EH (cell line): ENCODE measurements around the gene BRINP1.

Experiments used
- DNase-seq: peaks from one replicate; pipeline ENCODE4 v3.0.0-alpha.2; 2015; ENCODE audit warnings: low read depth

The BRINP1 gene

DNA sequence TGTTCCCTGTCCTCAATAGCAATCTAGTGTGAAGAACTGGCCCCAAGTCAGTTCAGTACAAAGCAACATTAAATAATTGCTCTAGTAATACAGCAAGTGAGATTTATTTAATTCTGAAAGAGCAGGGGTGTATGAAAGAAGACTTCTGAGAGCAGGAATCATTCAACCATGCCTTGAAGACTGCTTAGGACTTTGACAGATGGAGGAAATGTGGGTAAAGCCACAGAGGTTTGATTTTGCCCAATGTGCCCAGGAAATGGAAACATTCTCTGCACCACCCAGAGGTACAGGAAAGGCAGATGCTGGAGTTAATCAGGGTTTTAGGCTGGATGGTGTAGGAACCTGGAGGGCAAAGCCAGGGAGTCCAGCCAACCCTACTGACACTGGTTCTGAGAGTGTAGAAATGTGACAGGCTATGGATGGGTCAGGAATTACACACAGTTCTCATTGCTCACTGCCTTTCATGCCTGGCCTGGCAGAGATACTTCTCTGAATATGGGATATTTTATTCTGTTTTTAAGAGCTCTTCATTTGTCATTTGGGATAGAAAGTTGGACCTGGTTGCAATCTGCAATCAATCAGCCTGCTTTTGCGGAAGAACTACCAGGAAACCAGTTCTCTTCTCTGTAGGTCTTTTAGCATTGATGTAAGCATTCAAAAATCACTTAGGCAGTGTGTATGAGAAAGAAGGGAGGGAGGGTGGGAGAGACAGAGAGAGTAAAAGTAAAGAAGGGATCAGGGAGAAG, 88.3 kb downstream of the BRINP1 start:
- no peak for DNase-seq

DNA sequence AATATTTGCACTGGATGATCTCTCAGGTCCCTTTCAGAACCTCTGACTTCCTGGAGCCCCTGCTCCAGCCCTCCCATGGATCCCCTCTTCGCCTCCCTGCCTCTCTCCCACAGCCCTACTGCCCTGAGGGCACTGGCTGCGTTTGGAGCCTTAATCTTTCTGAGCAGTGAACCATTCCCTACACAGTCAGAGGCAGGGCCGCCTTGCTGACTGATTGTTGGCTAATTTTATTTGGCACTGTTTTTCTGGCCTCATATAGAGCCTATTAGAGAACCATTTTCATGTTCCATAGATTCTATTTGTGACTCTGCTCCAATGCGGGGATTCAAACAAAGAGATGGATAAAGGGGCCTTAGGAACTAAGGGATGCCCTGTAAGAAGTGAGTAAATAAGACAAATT, 91.1 kb downstream of the BRINP1 start:
- no peak for DNase-seq

DNA sequence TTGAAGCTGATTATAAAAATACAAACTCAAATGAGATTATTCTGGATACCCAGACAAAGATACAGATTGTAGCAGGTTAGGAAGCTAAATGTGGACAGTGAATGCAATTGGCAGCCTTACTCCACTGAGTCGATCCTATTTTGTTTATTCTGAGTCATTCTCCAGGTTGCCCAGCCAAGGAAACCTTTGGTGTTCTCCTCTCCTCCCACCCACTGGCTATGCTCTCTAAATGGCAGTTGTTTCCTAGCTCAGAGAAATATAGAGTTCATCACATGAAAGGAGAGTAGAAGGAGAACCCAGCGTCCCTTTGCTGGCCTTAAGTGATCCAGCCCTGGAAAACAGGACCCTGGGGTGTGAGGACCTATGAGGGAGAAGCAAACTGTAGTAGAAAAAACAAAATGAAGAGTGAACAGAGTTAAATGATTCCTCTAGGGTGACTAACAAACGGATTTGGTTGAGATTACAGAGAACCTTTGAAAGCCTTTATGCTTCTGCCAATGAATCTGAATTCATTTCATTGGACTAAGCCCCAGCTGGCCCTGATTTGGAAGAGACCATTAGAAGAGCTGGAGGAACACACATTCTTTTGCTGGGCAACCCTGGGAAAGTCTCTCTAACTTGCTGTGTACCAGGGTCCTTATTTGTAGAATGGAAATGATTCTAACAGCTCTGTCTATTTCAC, 95.1 kb downstream of the BRINP1 start:
- DNase-seq = no peak

DNA sequence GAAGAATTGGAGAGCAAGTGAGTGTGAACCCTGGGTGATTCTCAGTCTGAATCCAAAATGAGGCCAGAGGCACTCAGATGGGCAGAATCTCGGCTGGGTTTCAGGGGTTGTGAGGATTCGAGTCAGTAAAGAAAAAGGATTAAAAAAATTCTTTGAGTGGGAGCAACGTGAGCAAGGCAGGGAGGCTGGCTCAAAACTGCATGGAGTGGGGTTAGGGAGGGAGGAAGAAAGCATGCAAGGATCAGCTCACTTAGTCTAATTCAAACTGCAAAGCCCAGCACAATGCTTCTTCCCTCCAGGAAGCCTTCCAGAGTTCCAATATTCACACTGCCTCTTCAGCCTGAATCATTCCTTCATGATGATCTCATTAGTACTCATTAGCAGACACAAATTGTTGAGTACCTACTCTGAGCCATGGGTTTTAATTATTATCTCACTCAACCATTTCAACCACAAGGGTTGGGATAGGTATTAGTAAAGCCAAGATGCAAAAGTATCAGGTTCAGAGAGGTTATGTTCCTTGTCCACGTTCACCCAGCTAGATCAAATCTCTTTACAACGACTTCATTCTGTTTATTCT, 95.8 kb downstream of the BRINP1 start:
- DNase-seq = no peak

DNA sequence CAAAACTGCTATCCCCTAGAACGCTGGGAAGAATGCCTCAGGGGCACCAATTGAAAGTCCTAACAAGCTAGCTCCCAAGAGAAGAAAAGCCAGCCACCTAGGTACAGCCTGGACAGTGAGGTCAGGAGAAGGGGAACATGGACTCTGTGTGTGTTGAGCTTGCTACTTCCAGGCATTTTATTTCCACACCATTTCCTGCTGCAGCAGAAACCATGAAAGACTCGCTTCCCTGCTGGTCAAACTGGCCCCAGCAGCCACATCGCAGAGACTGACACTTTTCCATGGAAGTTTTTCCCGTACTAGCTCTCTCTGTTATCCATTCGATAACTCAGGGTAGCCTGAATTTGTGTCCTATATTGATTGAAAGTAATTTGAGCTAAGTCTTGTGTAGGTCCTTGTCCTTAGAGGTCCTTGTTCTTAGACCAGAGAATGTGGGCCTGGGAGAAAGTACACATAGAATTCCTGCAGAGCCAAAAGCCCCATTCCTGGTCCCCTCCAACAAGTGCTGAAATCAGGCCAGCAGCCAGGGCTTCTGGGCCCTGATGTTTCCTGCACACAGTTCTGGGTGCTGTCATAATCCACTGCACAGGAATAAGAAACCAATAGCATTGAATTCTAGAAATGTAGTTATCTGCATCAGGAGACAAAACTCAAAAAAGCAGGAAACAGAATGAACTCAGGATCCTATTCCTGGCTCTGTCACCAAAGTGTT, 96.6 kb downstream of the BRINP1 start:
- DNase-seq = no peak

DNA sequence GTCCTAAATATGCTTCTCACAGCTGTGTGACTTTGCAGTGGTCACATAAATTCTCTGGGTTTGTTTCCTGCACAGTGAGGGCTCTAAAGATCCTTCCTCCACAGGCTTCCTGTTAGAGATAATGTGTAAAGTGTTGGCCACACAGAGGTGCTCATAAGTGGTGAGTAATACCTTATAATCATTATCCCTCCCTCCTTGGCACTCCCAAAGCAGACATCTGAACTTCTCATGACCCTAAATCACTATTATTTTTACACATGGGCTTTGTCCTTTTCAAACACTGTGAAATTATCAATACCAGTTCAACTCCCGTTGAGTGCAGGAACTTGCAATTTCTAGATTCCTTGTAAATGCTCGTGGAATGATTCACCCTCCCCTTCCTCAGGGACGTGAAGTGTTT, 100.2 kb downstream of the BRINP1 start:
- no peak for DNase-seq

DNA sequence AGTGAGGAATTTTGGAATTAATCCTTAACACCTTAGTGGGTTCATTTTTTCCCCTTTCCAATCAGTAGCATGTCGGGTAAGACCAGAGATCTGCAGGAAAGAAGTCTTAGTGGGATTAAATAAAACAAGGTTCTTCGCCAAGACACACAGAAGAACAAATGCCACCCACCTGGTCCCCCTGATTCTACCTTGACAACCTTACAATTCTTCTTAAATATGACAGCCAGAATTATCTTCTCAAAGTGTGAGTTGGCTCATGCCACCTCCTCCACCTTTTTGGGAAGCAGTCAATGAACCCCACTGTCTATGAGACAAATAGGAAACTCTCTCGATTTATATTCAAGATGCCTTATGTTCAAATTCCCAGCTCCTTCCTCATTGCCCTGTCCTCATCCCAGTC, 105.1 kb downstream of the BRINP1 start:
- DNase-seq = no peak

DNA sequence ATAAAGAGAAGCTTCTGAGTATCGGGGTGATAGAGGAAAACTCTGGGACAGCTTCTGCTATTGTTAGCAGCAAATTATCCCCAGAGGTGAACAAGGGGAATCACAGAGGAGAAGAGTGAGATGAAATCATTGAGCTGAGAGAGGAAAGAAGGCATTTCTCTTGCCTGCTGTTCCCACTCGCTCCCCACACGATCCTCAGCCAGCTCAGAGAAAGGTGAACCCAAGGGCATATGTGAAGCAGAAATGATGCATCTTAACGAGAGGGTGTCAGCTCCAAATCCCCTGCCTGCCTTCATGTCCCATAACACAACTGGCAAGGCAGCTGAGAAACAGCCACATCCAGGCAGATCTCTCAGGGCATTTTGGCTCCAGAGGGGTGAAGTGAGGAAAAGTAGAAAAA, 111.6 kb downstream of the BRINP1 start:
- DNase-seq = no peak

DNA sequence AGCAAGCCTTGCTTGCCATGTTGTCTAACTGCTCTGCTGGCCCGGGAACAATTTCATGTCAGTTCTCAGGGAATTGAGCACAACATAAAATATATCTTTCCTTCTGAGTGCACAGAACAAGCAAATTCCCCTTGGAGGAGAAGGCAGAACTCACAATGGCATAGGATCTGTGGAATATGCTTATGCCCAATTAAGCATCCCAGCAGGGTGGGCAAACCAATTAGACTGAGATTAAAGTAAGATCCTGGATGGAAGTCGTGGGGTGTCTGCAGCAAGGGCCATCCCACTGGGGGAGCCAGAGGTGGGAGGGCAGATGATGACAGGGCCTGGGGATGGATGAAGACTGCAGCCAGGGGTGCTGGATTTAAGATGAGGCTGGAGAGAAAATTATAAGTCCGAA, 114.1 kb downstream of the BRINP1 start:
- DNase-seq = no peak

DNA sequence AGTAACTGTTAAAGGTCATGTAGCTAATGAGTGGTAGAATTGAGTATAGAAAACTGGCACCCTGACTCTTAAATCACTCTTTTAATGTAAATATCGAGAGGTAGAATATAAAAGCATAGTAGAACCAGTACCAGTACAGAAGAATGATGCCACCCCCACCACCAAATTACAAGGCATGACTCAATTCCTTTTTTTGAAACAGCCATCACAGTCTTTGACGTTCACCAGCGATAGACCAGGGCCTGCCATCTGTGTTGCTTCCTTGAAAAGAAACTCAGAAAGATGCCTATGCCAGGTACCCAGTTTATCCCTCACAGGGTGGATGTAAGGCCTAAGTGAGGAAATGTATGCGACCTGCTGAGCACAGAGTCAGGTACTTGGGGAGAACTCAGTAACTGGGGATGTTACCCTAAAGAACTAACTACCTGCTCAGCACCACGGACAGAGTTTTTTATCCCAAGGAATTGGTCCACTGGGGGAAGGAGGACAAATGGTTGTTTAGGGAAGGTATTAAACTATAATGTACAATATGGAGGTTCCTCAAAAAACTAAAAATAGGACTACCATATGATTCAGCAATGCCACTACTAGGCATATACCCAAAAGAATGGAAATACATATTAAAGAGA, 116.5 kb downstream of the BRINP1 start:
- no peak for DNase-seq

DNA sequence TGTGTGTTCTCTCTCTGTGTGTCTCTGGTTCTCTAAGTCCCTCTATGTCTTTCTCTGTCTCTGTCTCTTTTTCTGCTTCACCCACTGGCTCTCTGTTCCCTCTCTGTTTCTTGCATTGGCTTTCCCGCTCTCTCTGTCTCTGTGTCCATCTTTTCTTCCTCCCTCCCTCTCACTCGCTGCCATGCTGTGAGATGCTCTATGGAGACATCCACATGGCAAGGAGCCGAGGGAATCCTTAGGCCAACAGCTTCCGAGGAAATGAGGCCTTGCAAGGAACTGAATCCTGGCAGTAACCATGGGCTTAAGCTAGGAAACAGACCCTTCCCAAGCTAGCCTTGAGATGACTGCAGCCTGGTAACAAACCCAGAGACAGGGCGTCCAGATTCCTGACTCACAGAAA, 117.3 kb downstream of the BRINP1 start:
- DNase-seq = no peak

DNA sequence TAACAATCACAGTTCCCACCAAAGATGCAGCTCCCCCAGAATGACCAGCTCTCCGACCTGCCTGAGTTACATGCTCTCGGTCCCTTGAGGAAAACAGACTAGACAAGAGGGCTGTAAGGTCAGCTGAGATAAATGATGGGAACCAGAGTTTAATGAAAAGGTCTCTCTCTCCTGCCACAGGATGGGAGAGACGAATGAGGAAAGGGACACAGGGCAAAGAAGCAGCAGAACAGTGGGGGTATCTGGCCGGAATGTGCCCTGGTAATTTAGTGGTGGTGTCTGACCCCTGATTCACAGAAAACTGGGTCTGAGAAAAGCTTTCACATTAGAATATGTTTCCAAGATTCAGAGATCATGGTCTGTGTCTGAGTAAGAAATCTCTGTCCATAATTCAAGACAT, 118.5 kb downstream of the BRINP1 start:
- no peak for DNase-seq

DNA sequence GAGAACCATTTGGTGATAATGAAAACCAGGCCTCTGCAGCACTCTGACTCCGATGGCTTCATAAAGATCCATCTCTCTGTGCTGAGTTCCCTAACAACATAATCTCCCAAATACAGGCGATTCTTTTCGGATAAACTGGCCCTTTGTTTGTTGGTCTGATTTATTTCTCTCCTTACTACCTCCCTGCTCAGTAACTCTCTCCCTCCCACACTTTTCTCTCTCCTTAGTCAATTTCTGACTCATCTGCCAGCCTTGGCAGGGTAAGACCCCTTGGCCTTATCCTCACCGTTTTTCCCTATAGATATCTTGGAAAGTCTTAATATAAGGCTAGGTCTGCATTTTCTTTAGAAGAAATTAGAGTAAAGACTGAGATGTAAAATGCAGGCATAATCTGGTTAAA, 128.7 kb downstream of the BRINP1 start:
- no peak for DNase-seq

DNA sequence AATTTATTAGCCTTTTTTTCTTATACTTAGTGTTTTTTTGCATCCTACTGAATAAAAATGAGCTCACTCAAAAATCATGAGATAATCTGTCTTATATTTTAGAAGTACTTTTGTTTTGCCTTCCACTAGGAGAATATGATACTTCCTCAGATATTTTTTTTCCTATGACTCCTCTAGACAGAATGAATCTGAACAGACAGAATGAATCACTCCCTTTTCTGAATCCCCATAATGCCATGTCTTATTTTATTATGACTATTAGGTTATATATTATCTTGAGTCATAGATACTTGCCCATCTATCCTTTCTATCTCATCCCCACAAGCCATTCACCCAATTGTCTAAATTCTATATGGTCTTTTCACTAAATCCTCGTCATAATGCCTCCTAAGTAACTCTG, 134.6 kb downstream of the BRINP1 start:
- DNase-seq = no peak

DNA sequence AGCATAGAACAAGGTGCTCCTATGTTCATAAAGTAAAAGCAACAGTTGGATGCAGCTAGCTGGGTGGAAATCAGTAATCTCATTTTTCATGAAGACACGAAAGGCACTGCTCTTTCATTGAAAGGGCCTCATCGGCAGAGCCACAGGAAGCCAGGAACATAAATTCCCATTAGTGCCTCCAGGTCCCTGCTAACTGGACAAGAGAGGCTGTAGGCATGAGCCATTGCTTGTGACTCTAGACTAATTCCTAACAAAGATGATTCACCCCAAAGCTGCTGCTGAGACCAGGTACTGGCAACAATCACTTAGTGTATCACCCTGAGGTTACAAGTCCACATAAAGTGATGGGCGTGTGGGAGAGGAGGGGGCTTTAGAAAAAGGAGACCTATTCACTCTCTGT, 141.8 kb downstream of the BRINP1 start:
- DNase-seq = no peak

DNA sequence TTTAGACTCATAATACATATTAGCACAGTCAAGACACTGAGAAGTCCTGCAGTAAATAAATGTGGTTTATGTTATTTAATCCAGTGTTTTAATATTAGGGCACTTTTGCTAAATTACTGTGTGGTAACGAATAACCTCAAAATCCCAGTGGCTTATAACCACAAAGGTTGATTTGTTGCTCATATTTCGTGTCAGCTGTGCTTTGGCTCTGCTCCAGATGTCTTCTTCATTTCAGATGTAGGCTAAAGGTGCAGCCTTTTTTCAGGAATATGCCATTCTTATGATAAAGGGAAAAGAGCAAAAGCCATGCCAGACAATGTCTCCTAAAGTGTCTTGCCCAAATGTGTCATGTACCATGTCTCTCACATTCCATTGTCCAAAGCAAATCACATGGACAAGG, 144.8 kb downstream of the BRINP1 start:
- no peak for DNase-seq

DNA sequence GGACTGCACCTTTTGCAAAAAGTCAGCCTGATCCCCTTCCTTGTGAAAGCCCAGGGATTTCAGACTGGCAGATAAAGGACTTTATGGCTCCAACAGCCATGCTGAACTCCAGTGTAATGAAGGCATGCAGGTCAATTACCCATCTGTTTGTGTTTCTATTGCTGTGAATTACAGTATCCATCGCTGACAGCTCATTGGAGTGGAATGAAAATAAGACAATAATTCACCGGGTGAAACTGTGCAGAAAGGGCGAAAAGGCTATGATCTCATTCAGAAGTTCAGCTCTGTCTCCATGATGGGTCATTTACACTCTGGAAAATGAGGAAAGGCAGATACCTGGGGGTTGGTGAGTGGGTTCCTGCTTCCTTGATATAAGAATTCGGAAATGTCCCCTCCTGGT, 148.0 kb downstream of the BRINP1 start:
- DNase-seq = no peak

DNA sequence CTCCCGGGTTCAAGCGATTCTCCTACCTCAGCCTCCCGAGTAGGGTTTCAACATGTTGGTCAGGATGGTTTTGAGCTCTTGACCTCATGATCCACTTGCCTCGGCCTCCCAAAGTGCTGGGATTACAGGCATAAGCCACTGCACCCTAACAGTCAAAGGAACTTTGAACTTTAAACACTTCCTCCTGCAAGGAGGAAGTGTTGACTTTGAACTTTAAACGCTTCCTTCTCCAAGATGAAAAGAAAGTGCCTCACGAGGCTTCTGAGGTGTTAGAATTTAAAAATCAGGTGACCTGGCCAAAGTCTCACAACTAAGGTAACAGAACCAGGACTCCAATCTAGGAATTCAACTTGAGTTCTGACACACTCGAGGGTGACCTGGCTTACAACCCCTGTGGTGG, 150.9 kb downstream of the BRINP1 start:
- no peak for DNase-seq

DNA sequence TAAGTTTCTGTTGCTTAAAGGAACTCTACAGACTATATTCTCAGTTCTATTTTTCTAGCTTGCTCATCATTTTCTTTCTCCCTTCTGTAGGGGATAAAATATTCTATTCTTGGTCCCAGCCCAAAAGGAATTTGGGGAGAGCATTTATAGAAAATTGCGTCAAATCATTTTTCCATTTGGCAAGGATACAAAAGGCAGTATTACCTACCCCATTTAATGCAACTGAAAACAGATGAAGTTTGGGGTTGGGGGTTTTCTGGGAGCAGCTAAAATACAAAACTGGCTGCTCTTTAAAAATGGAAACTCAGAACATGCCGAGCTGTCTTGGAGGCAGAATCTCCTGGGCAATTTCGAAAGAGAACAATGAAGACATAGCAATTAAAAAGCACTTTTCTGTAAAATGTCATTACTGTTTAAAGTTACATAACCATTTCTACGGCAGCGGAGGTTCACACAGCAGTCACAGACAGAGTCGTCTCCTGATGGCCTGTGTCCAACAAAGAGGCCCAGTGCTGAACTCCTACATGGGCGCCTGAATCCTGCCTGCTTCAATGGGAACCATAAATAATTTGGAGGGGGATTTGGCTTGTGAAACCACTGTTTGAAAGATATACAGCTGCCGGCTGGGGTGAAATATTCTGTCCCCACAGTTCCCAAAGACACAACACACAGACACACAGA, 152.4 kb downstream of the BRINP1 start:
- DNase-seq = no peak

DNA sequence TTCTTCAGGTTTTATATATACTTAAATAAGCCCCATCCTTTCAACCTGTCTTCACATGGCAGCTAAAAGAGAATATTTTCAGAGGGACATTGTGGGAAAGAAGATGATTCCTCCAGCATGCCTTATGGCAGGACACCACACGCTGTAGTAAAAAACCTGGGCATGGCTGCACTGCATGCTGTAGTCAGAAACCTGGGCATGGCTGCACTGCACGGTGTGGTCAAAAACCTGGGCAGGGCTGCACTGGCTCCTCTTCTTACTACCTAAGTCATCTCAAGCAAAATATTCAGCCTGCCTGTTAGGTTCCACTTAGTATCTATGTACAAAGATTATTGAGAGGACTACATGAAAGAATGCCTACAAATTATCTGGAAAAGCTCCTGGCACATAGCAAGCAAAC, 153.6 kb downstream of the BRINP1 start:
- DNase-seq = no peak

DNA sequence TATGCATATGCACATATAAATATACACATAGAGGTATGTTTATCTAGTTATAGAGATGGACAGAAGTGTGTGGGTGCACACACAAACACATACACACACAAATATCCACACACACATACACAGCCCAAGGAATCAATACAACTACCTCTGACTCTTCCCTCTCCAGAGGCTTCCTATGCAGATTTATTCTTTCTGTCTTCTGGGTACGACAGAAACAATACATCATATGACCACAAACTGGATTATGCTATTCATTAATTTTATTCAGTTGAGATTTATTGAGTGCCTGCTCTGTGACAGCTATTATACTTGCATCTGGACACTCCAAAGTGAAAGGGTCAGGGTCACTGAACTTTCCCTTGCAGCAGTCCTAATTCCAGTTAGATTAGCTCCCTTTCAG, 155.8 kb downstream of the BRINP1 start:
- DNase-seq = no peak
